RWPE2 (cell line): ENCODE results near the gene HLA-DOB.
A peak's percentile ranks its signal among the peaks of the same experiment; 100 is the strongest.

Experiments used
- ATAC-seq: fragments of 200-7000 bp; cut with Tn5 transposase; 3 replicates; pipeline ENCODE4 v1.9.1; 2021; ENCODE audit warnings: low read depth
- DNase-seq: peaks from one replicate; pipeline ENCODE4 v3.0.0-alpha.2; 2020; ENCODE audit warnings: low spot score
- H3K27ac ChIP-seq: fragments of 450-650 bp; 2 replicates; pipeline ENCODE4 v1.5.1; 2017; ENCODE audit warnings: mild to moderate bottlenecking; ENCODE audit not compliant: poor library complexity, severe bottlenecking
- H3K27me3 ChIP-seq: fragments of 250-450 bp; sonication (Bioruptor Pico); 2 replicates; pipeline ENCODE4 v1.5.1; 2021; ENCODE audit warnings: mild to moderate bottlenecking, moderate library complexity; ENCODE audit not compliant: insufficient read depth, poor library complexity, severe bottlenecking
- H3K36me3 ChIP-seq: fragments of 250-450 bp; sonication (Bioruptor Pico); 2 replicates; pipeline ENCODE4 v1.5.1; 2020; ENCODE audit warnings: low read depth, mild to moderate bottlenecking, moderate library complexity
- H3K4me1 ChIP-seq: fragments of 250-450 bp; sonication (Bioruptor Pico); 2 replicates; pipeline ENCODE4 v1.5.1; 2021; ENCODE audit warnings: mild to moderate bottlenecking, moderate library complexity; ENCODE audit not compliant: insufficient read depth, poor library complexity, severe bottlenecking
- H3K4me3 ChIP-seq: fragments of 250-450 bp; sonication (Bioruptor Pico); 2 replicates; pipeline ENCODE4 v1.5.1; 2021; ENCODE audit warnings: mild to moderate bottlenecking, moderate library complexity; ENCODE audit not compliant: severe bottlenecking
- H3K9me3 ChIP-seq: fragments of 250-450 bp; sonication (Bioruptor Pico); 2 replicates; pipeline ENCODE4 v1.5.1; 2021; ENCODE audit warnings: mild to moderate bottlenecking, moderate library complexity; ENCODE audit not compliant: severe bottlenecking
- TF ChIP-seq, protein P1 (sequence below): fragments of 450-650 bp; IDR thresholded peaks from one replicate; pipeline ENCODE4 v1.5.1; 2017; ENCODE audit warnings: mild to moderate bottlenecking, moderate library complexity; ENCODE audit not compliant: poor library complexity, severe bottlenecking

The HLA-DOB gene

DNA sequence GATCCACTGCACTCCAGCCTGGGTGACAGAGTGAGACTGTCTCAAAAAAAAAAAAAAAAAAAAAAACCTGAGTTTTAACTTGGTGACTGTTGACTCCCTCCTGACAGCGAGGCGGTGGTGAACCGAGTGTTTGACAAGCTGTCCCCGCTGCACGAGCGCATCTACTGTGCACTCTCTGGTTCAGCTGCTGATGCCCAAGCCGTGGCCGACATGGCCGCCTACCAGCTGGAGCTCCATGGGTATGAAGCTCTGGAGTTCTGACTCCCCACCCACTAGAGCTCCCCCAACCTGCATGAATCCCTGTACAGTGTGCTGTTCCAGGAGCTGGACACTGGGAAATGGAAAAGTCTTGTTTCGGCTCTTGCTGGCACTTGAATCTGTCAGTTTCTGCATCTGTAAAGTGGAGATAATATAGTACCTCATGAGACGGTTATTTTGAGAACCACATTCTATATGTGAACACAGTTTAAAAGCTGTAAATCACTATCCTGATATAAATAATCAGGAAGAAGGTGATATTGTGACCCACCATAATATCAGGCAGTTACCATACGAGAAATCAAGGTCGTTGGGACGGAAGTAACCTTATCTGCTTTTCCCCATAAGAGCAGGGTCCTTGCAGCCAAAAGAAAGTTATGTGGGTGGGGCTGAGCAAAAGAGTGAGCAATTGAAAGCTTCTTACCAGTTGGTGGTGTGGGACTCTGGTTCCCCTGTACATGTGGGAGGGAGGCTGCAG, 40.5 kb upstream of the HLA-DOB start:
- Histone ChIP-seq H3K4me1 (peaks cover 13% of the 10 kb centered on the region), H3K27me3 (no peaks in the 10 kb centered on the region), H3K36me3 (no peaks in the 10 kb centered on the region; the same call in 1 of the 2 replicates), H3K27ac (no peak overlapping the region), H3K4me3 (no peak overlapping the region), H3K9me3 (peaks cover 2% of the 10 kb centered on the region)
- DNase-seq (no peak), ATAC-seq (no peak)
- TF ChIP-seq, protein P1, sequence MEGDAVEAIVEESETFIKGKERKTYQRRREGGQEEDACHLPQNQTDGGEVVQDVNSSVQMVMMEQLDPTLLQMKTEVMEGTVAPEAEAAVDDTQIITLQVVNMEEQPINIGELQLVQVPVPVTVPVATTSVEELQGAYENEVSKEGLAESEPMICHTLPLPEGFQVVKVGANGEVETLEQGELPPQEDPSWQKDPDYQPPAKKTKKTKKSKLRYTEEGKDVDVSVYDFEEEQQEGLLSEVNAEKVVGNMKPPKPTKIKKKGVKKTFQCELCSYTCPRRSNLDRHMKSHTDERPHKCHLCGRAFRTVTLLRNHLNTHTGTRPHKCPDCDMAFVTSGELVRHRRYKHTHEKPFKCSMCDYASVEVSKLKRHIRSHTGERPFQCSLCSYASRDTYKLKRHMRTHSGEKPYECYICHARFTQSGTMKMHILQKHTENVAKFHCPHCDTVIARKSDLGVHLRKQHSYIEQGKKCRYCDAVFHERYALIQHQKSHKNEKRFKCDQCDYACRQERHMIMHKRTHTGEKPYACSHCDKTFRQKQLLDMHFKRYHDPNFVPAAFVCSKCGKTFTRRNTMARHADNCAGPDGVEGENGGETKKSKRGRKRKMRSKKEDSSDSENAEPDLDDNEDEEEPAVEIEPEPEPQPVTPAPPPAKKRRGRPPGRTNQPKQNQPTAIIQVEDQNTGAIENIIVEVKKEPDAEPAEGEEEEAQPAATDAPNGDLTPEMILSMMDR = no peak

DNA sequence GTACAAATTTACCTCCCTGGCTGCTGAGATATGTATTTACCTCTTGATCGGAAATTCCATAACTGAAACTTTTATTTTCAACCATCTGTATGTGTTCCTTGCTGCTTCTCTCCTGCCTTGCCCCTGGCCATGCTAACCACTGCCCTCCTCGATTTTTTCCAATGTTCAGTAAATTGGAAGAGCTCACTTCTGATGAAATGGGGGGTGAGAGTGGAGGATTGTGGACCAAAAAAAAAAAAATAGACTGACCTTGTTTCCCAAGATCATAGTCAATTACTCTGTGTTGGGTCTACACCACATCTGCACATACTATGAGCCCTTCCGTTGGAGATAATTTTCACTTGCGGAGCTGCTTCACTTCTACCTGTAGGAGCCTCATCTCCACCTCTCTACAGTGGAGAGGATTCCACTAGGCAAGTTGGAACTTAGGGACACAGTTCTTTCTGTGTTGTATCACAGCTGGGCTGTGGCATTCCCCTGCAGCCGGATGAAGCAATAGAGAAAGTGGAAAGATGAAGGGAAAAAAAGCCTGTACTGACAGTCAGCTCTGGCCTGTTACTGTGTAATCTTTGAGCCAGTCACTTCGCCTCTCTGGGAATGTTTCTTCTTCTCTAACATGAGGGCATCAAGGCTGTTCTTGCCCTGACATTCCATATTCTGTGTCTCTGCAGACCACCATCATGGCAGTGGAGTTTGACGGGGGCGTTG, 38.8 kb upstream of the HLA-DOB start:
- TF ChIP-seq, protein P1 = no peak
- H3K9me3 ChIP-seq = peaks cover under 1% of the 10 kb centered on the region
- peaks cover 12% of the 10 kb centered on the region for H3K36me3 ChIP-seq
- DNase-seq (no peak), ATAC-seq (no peak)
- peaks cover under 1% of the 10 kb centered on the region for H3K4me1 ChIP-seq
- H3K4me3 ChIP-seq = no peak overlapping the region
- no peaks in the 10 kb centered on the region for H3K27me3 ChIP-seq
- H3K27ac ChIP-seq = no peak overlapping the region

DNA sequence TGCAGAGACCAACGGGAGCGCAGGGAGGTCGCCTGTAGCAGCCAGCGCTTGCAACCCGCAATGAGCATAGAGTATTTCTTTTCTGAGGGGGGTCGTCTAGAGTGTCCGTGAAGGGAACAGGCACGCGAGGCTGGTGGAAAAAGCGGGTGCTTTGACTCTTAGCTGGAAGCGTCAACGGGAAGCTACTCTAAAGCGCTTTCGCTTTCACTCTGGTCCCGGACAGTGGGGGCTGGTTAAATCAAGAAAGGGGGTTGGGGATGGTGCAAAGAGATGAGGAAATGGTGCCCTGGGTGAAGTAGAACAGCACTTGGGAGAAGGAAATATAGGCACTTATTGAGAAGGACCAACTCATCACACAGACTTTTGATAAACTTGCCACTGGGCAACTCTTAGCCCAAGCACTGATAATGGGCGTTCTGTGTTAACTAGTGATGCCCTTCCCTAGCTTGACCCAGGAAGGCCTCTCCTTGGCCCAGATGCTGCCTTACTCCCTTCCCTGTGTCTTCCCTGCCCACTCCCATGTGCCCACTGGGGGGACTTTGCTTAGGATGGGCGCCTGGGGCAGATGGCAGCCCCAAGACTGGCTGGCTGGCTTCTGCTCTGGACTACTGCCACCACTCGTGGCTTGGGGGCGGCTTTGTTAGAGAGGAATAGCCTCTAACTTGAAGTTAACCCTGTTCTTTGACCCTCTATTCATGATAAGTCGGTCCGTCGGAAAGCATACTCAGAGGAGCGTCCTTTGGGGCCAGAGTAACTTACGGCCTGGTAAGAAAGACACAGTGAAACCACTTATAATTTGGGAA, 37.8 kb upstream of the HLA-DOB start:
- TF ChIP-seq, protein P1 = no peak
- ATAC-seq = no peak
- no peak for DNase-seq
- H3K4me1 ChIP-seq = no peaks in the 10 kb centered on the region
- no peaks in the 10 kb centered on the region for H3K27me3 ChIP-seq
- peaks cover 21% of the 10 kb centered on the region for H3K36me3 ChIP-seq
- peak overlapping the region; percentile 55 for H3K4me3 ChIP-seq
- peak overlapping the region; percentile 63 for H3K27ac ChIP-seq
- no peaks in the 10 kb centered on the region for H3K9me3 ChIP-seq

DNA sequence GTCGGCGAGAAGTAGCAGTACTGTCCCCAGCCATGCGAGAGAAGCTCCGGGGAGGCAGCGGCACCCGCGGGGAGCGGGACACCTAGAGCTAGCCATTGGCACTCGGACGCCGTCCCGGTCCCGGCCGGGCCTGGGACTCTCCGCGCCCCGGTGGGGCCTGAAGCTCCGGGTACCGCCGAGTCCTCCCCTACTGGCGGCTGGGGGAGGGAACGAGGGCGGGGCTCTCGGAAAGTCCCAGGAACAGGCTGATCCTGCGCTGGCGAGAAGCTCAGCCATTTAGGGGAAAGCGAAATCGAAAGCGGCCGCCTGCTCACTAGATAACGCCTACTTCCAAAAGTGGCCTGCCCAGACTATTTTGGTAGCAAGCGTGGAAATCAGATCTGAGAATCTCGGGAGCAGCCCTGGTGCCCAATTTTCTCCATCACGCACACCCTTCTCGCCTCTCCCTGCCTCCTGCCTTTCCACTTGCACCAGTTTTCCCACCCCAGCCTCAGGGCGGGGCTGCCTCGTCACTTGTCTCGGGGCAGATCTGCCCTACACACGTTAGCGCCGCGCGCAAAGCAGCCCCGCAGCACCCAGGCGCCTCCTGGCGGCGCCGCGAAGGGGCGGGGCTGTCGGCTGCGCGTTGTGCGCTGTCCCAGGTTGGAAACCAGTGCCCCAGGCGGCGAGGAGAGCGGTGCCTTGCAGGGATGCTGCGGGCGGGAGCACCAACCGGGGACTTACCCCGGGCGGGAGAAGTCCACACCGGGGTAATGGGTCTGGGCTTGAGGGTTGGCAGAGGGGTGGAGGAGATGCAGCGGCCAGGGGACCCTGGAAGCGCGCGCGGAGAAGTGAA, 37.0 kb upstream of the HLA-DOB start, which contains the start of the genes PSMB9 and TAP1:
Gene PSMB9 (plus strand): TSS at position 652 of the 835 bp plus-strand sequence. CDS start 38 bp downstream, at position 690.
Gene TAP1 (minus strand): TSS at position 164 of the 835 bp plus-strand sequence. CDS start 68 bp downstream, at position 96.
- Histone ChIP-seq H3K36me3 (peaks cover 21% of the 10 kb centered on the region), H3K4me1 (no peaks in the 10 kb centered on the region), H3K4me3 (peak within 1 kb of the TSS; percentile 55), H3K27me3 (no peaks in the 10 kb centered on the region), H3K27ac (peak within 1 kb of the TSS; percentile 63), H3K9me3 (no peaks in the 10 kb centered on the region)
- TF ChIP-seq, protein P1 = peak; percentile 83
- DNase-seq = peak; percentile 91
- peak; percentile 88 for ATAC-seq
